ENCODE results near the gene ARL15.

ARL15 gene

DNA sequence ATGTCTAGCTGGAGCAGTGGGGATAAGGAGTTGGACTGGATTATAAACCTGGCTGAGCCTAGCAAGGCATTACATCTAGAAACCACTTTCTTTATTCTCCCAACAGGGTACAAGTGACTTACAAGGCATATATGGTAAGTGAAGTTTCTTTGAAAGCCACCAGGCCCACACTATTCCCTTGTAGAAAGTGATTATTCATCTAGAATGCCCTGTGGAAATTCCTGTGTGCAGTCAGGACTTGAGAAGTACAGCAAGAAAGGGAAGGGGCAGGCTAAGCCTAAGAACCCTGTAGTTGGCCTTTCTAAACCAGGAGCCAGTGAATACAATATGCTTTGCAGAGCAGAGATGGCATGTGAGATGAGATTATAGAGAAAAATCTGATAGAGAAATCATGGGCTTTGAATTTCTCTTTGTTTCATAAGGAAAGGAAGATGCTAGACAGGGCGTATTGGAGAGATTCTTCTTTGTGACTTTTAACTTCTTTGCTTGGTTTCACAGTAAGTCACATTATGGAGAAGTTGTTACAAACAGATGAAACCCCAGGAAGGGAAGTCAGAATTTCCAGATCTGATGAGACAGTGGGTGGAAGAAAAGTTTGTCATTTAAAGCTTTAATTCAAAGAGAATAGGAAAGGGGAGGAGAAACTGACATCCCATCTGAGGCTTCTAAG, 428.2 kb downstream of the ARL15 start:
- no peak for DNase-seq (ENCODE audit: low read depth in 2 of 2)
- TF ChIP-seq, protein P1, sequence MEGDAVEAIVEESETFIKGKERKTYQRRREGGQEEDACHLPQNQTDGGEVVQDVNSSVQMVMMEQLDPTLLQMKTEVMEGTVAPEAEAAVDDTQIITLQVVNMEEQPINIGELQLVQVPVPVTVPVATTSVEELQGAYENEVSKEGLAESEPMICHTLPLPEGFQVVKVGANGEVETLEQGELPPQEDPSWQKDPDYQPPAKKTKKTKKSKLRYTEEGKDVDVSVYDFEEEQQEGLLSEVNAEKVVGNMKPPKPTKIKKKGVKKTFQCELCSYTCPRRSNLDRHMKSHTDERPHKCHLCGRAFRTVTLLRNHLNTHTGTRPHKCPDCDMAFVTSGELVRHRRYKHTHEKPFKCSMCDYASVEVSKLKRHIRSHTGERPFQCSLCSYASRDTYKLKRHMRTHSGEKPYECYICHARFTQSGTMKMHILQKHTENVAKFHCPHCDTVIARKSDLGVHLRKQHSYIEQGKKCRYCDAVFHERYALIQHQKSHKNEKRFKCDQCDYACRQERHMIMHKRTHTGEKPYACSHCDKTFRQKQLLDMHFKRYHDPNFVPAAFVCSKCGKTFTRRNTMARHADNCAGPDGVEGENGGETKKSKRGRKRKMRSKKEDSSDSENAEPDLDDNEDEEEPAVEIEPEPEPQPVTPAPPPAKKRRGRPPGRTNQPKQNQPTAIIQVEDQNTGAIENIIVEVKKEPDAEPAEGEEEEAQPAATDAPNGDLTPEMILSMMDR (IDR thresholded peaks at IDR 0.05; ENCODE audit: low read depth, low read length) = no peak
- H3K4me3 ChIP-seq (replicated peaks in 1 of 2; ENCODE audit: low read depth in 2 of 2, low read length in 2 of 2) = no peak overlapping the region

DNA sequence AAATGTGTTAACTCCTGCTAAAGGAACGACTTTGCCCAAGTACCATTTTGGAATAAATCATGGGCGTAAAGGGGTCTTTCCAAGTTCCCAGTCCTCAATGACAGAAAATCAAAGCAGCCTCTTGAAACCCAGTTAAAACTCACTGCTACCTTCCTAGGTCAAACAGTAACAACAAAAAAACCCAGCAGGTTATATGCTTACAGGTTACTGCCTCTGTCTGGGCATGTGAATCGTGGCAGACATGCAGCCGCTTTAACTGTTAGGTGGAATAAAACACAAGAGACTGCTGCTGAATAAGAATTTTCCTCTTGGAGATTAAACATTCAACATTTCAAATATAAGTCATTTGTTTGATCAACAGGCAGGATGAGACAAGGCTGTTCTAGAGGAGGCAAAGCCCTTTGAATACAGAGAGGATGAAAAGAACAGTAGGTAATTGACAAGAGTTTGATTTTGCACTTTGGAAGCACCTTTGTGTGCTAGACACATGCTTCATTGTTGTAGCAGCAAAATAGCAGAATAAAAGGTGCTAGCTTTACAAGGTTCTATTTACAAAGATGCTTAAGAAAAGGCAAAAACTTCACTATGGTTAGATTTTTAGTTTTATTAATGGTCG, 430.6 kb downstream of the ARL15 start:
- no peak for DNase-seq (ENCODE audit: low read depth in 2 of 2)
- TF ChIP-seq, protein P1 (IDR thresholded peaks at IDR 0.05; ENCODE audit: low read depth, low read length) = no peak

DNA sequence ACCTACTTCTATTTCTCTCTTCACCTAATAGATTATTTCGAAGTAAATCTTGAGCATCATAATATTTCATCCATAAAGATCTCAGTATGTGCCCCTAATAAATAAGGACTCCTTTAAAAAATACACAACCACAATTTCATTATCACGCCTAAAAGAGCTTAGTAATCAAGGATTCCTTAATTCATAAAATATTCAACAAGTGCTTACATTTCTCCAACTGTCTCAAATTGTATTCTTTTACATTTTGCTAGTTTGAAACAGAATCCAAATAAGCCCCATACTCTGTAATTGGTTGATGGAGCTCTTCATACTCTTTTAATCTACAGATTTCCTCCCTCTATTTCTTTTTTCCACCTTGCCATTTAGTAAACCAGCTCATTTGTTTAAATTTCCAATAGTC, 432.4 kb downstream of the ARL15 start:
- DNase-seq (ENCODE audit: low read depth in 2 of 2) = no peak
- no peak overlapping the region for H3K4me3 ChIP-seq (replicated peaks in 1 of 2; ENCODE audit: low read depth in 2 of 2, low read length in 2 of 2)
- TF ChIP-seq, protein P1 (IDR thresholded peaks at IDR 0.05; ENCODE audit: low read depth, low read length) = no peak

More for the DNA sequence above, 430.6 kb downstream of the ARL15 start:
- no peak overlapping the region for H3K4me3 ChIP-seq (replicated peaks in 1 of 2; ENCODE audit: low read depth in 2 of 2, low read length in 2 of 2)

DNA sequence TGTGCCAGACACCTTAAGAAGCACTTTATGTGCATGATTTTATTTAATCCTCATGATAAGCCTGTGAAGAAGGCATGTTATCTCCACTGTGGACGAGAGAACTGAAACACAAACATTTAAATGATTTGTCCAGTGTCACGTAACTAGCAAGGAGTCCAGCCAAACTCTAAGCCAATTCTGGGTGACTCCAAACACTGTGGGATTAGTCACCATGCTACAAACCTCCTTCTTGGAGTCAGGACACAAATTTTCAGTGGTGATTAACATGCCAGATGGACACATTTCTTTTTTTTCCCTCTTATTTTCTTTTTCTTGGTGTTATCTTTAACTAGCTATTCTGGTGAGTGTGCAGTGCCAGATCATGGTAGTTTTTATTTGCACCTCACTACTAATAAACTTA, 433.1 kb downstream of the ARL15 start:
- no peak overlapping the region for H3K4me3 ChIP-seq (replicated peaks in 1 of 2; ENCODE audit: low read depth in 2 of 2, low read length in 2 of 2)
- TF ChIP-seq, protein P1 (IDR thresholded peaks at IDR 0.05; ENCODE audit: low read depth, low read length) = no peak
- peak; percentile 40 to 79 for DNase-seq (ENCODE audit: low read depth in 2 of 2)

DNA sequence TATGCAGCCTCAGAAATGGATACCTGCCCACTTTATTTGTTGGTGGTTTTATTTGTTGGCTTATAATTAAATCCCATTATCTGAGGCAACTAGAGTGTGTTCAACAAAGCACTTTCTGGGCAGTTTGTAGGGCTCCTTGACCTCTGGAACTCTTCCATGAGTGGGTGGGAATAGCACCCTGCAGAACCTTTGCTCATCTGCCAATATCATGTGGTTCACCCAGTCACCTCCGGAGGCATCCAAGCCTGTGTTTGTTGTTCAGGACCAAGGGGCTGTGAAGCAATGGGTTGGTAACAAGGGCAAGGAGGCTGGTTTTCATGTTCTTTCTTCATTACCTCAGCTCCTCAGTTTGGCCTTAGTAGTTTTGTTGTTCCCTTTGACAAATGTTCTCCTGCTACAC, 436.0 kb downstream of the ARL15 start:
- peak; percentile 36 to 43 for DNase-seq (ENCODE audit: low read depth in 2 of 2)
- H3K4me3 ChIP-seq (replicated peaks in 1 of 2; ENCODE audit: low read depth in 2 of 2, low read length in 2 of 2) = no peak overlapping the region
- TF ChIP-seq, protein P1 (IDR thresholded peaks at IDR 0.05; ENCODE audit: low read depth, low read length) = peak; percentile 22

DNA sequence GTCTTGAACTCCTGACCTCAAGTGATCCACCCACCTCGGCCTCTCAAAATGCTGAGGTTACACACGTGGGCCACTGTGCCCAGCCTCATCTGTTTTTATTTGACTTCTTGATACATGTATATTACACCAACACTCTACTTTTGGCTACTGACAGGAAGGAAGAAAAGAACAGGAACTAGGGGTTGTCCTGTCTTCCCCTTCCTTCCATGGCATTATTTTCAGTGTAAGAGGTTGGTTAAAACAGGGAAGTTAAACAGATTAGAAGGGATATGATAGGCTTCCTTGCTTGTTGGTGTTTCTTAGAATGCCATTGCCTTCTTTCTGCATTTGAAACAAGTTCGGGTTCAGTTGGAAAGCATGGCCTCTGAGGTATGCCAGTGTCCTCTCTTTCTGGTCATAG, 437.1 kb downstream of the ARL15 start:
- H3K4me3 ChIP-seq (replicated peaks in 1 of 2; ENCODE audit: low read depth in 2 of 2, low read length in 2 of 2) = no peak overlapping the region
- TF ChIP-seq, protein P1 (IDR thresholded peaks at IDR 0.05; ENCODE audit: low read depth, low read length) = no peak
- DNase-seq (ENCODE audit: low read depth in 2 of 2) = no peak

All from cardiac fibroblast (primary cell).